Small intestine (tissue), 7 donors: Measurements from ENCODE around the gene DNAH10. TPM values are rescaled to one million over a fixed set of nuclear protein-coding genes. Genes with fewer than 3 reads are reported as not detected.

Experiments
- DNase-seq, 2 donors: peaks; one replicate each; pipeline versions ENCODE4 v3.0.0 to v3.0.0-alpha.2; 2013
- FAIRE-seq: peaks from 2 replicates; lab custom pipeline; 2012; peaks lifted over from hg19 to GRCh38; lab: Jason Lieb, UNC
- H3K27ac ChIP-seq, 3 donors: one replicate each; pipeline ENCODE4 v1.5.1; 2013; ENCODE audit warnings: low read length in 2 of 3, mild to moderate bottlenecking in 2 of 3, control low read depth in 1 of 3, inconsistent platforms in 1 of 3, low read depth in 1 of 3, moderate library complexity in 1 of 3
- H3K27me3 ChIP-seq, 3 donors: one replicate each; pipeline ENCODE4 v1.6.1; 2013; ENCODE audit warnings: low read length in 3 of 3, inconsistent platforms in 1 of 3; ENCODE audit not compliant: control insufficient read depth in 3 of 3, insufficient read depth in 3 of 3
- H3K36me3 ChIP-seq, 3 donors: one replicate each; pipeline ENCODE4 v1.6.1; 2013; ENCODE audit warnings: low read length in 3 of 3, inconsistent platforms in 1 of 3, low read depth in 1 of 3, mild to moderate bottlenecking in 1 of 3, moderate library complexity in 1 of 3; ENCODE audit not compliant: control insufficient read depth in 3 of 3, insufficient read depth in 2 of 3
- H3K4me1 ChIP-seq, 3 donors: one replicate each; pipeline ENCODE4 v1.6.1; 2013; ENCODE audit warnings: low read length in 2 of 3, inconsistent platforms in 1 of 3, low read depth in 1 of 3, mild to moderate bottlenecking in 1 of 3, moderate library complexity in 1 of 3; ENCODE audit not compliant: control insufficient read depth in 3 of 3, insufficient read depth in 2 of 3
- H3K4me3 ChIP-seq, 3 donors: one replicate each; pipeline ENCODE4 v1.5.1; 2013; ENCODE audit warnings: low read length in 3 of 3, control low read depth in 1 of 3, inconsistent platforms in 1 of 3, low read depth in 1 of 3, mild to moderate bottlenecking in 1 of 3, moderate library complexity in 1 of 3
- H3K9me3 ChIP-seq, 2 donors: one replicate each; pipeline ENCODE4 v1.6.1; 2013; ENCODE audit warnings: low read depth in 1 of 2, low read length in 1 of 2; ENCODE audit not compliant: control insufficient read depth in 2 of 2, insufficient read depth in 1 of 2
- WGBS, 3 donors: extraction: QIAGEN DNeasy Blood & Tissue Kit; methylation state at CpG; one replicate each; pipeline ENCODE4 v1.1.7; 2013; 5-methylcytosine and 5-hydroxymethylcytosine counted together
- polyA plus RNA-seq, 4 donors: library from polyadenylated mRNA; stranded (reverse) in 3 of 4; unstranded in 1 of 4; fragments of 200-250 nt in 3 of 4; fragments of 120-200 nt in 1 of 4; gene quantifications; one replicate each; pipeline versions ENCODE4 v1.2.1 to v1.2.3, GENCODE V29; 2013
- donor health status: healthy with polysubstance abuse.
- donor health status: control.
- donor health status: control.
- donor health status: Bipolar disorder and iron deficiency.
- donor health status: healthy.

Gene DNAH10
- polyA plus RNA-seq, 4 donors: 0.22 to 0.50 (median 0.45) TPM; not detected in 1

DNA sequence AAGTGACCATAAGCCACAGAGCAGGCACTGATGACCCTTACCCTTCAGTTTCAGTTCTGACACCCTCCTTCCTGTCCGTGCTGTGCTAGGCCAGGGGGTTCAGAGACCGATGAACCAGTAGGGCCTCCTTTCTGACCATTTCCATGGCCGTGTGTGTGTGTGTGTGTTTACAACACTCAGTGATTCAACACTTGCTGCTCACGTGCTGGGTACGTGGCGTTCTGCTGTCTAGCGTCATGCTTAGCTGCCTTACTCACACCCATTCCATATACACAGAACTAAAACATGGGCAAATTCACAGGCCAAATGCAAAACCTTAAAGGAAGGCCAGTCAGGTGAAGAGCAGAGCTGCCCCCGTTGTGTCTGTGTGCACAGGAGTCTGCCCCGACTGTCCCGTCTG lies 67.5 kb downstream of the DNAH10 start:
- H3K27ac ChIP-seq: no peak overlapping the region
- FAIRE-seq (no peak), DNase-seq (no peak)
- H3K27me3 ChIP-seq: peaks cover 0 to 4% (median 0%) of the 10 kb centered on the region in 3 donors
- 81 to 92% (median 87%) methylated on average over 10 of the region's 10 CpGs for WGBS, 3 donors
- H3K4me1 ChIP-seq: no peaks in the 10 kb centered on the region
- no peaks in the 10 kb centered on the region for H3K36me3 ChIP-seq
- H3K4me3 ChIP-seq: no peak overlapping the region
- peaks cover 0 to 19% of the 10 kb centered on the region in 2 donors for H3K9me3 ChIP-seq

DNA sequence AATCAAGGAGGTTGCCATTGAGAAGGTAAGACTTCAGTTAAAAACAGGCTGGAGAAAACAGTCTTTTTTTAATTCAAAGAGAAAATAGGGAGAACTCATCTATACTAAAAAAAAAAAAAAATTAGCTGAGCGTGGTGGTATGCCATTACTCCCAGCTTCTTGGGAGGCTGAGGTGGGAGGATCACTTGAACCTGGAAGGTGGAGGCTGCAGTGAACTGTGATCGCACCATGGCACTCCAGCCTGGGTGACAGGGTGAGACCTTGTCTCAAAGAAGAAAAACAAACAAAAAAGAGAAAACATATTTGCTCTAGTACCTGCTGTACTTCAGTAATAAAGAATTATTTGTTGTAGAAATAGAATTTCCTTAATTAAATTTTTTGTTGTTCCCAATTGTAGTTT lies 68.6 kb downstream of the DNAH10 start:
- H3K4me3 ChIP-seq: no peak overlapping the region
- DNase-seq (no peak), FAIRE-seq (no peak)
- no peaks in the 10 kb centered on the region for H3K27me3 ChIP-seq
- 88 to 96% (median 96%) methylated on average over 2 of the region's 2 CpGs for WGBS, 3 donors
- H3K27ac ChIP-seq: no peak overlapping the region
- H3K4me1 ChIP-seq: no peaks in the 10 kb centered on the region
- H3K9me3 ChIP-seq: peaks cover 0 to 25% of the 10 kb centered on the region in 2 donors
- no peaks in the 10 kb centered on the region for H3K36me3 ChIP-seq

DNA sequence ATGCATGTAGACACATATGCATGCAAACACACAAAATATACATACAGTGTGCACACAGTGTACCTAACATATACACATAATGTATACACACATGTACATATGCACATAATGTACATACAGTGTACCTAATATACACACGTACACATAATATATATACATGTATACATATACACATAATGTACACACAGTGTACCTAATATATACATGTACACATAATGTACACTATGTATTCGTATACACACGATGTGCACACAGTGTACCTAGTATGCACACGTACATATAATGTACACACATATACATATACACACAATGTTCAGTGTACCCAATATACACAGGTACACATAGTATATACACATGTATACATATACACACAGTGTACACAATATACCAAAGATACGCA lies 70.0 kb downstream of the DNAH10 start:
- Histone ChIP-seq H3K36me3 (no peaks in the 10 kb centered on the region), H3K4me1 (no peaks in the 10 kb centered on the region), H3K27me3 (no peaks in the 10 kb centered on the region), H3K27ac (no peak overlapping the region), H3K9me3 (peaks cover 0 to 25% of the 10 kb centered on the region in 2 donors), H3K4me3 (no peak overlapping the region)
- WGBS, 3 donors: 94 to 97% (median 96%) methylated on average over 5 of the region's 5 CpGs
- FAIRE-seq (no peak), DNase-seq (no peak)

DNA sequence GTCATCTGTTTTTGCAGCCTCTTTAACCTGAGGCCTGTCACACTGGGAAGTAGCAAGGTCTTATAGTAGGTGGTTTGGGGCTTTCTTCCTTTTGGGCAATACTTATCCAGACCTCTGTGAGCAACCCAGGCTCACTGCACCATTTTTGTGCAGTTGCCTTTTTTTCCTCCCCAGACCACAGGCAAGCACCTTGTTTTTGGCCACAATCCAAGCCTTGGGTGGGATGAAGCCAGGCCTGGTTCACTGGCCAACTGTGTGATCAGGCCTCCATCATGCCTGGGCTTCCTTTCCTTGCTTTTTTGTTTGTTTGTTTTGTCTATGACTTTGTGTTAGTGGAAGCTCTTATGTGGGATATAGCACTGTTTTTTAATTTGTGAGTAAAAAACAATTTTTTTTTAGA lies 71.7 kb downstream of the DNAH10 start:
- DNase-seq: no peak
- no peak for FAIRE-seq
- no peaks in the 10 kb centered on the region for H3K36me3 ChIP-seq
- H3K4me3 ChIP-seq: no peak overlapping the region
- no peaks in the 10 kb centered on the region for H3K27me3 ChIP-seq
- peaks cover 0 to 15% of the 10 kb centered on the region in 2 donors for H3K9me3 ChIP-seq
- no peak overlapping the region for H3K27ac ChIP-seq
- no peaks in the 10 kb centered on the region for H3K4me1 ChIP-seq

DNA sequence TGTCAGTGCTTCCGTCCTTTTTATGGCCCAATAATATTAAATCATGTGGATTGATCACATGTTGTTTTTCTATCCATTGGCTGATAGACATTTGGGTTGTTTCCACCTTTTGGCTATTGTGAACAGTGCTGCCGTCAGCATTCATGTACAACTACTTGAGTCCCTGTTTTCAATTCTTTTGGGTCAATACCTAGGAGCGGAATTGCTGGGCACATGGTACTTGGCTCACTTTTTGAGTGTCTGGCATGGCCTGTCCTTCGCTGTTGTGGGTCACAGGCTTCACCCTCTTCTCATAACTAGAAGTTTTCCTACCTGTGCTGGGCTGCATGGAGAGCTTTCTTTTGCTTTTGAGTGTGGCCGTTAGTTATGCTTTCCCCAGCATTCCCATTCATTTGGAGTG lies 72.7 kb downstream of the DNAH10 start:
- Histone ChIP-seq H3K9me3 (peaks cover 0 to 12% of the 10 kb centered on the region in 2 donors), H3K4me3 (no peak overlapping the region), H3K27me3 (no peaks in the 10 kb centered on the region), H3K4me1 (no peaks in the 10 kb centered on the region), H3K36me3 (no peaks in the 10 kb centered on the region), H3K27ac (no peak overlapping the region)
- WGBS, 3 donors: 93 to 96% (median 94%) methylated on average over 5 of the region's 5 CpGs
- DNase-seq (no peak), FAIRE-seq (no peak)

DNA sequence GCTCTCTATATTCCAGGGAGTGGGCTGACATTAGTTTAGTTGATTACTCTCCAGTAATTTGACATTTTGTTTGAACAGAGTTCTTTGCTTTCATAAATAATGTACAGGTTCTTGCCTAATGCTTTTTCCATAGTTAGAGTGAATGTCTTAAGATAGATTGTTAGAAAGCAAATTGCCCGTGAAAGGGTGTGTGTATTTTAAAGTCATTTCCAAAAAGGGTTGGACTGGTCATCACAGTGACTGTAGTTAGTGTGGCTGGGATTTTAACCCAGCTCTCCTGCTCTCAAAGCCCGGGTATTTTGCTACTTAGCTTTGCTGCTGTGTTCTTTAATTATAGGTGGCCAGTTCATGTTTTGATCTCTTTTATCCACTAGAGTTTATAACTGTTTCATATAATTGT lies 74.2 kb downstream of the DNAH10 start:
- no peak overlapping the region for H3K27ac ChIP-seq
- FAIRE-seq (no peak), DNase-seq (no peak)
- H3K27me3 ChIP-seq: no peaks in the 10 kb centered on the region
- WGBS, 3 donors: 58 to 70% (median 63%) methylated on average over 2 of the region's 2 CpGs
- H3K9me3 ChIP-seq: peaks cover 0 to 12% of the 10 kb centered on the region in 2 donors
- H3K4me1 ChIP-seq: no peaks in the 10 kb centered on the region
- H3K36me3 ChIP-seq: no peaks in the 10 kb centered on the region
- no peak overlapping the region for H3K4me3 ChIP-seq

DNA sequence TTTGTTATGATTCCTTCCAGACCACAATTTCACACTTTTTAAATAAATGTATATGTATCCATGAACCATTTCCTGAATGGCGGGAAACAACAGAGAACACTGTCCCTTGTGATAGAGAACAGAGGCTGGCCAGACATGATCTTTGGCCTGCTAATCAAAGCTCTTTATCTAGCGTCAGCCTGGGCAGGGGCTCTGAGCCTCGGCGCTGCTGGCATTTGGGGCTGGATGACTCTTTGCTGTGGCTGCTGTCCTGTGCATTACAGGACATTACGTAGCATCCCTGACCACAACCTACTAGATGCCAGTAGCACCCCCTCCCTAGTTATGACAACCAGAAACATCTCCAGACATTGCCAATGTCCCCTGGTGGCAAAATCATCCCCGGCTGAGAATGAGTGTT lies 77.7 kb downstream of the DNAH10 start:
- Histone ChIP-seq H3K36me3 (no peaks in the 10 kb centered on the region), H3K27me3 (no peaks in the 10 kb centered on the region), H3K9me3 (peaks cover 0 to 3% of the 10 kb centered on the region in 2 donors), H3K27ac (no peak overlapping the region), H3K4me3 (no peak overlapping the region), H3K4me1 (no peaks in the 10 kb centered on the region)
- WGBS, 3 donors: 42 to 68% (median 48%) methylated on average over 6 of the region's 6 CpGs
- no peak for FAIRE-seq
- no peak for DNase-seq

DNA sequence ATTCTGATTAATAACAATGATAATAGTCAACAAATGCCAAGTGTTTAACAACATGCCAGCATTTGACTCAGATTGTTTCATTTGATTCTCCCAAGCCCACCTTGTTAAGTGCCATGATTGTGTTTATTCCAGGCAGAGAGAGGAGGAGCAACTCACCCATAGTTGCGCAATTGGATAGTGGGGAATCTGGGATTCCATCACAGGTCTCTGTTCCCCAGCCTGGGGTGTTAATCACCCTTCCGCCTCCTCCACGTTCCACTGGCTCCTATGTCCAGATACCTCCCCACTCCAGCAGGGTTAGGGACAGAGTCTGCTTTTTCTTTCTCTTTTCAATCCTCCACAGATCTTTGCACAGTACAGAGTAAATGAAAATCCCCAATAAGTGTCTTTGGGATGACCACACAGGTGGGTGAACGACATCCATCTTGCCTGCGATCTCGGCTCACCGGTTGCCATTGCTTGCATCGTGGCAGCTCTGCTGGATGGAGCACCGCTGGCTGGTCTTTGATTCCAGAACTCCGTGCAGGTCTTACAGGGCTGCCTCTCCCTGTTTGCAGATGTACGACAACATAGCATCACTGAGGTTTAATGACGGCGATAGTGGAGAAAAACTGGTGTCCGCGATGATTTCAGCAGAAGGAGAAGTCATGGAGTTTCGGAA lies 78.8 kb downstream of the DNAH10 start:
- Histone ChIP-seq H3K27ac (no peak overlapping the region), H3K36me3 (no peaks in the 10 kb centered on the region), H3K4me1 (no peaks in the 10 kb centered on the region), H3K4me3 (no peak overlapping the region), H3K27me3 (no peaks in the 10 kb centered on the region), H3K9me3 (no peaks in the 10 kb centered on the region)
- 93 to 97% (median 94%) methylated on average over 16 of the region's 16 CpGs for WGBS, 3 donors
- FAIRE-seq: no peak
- no peak for DNase-seq
